Aorta (tissue), 5 donors: ENCODE results near the gene POLE4. TPM values are rescaled to one million over a fixed set of nuclear protein-coding genes. Genes with fewer than 3 reads are reported as not detected.

Experiments used
- ATAC-seq: fragments of 200-7000 bp; cut with Tn5 transposase; one replicate; pipeline ENCODE4 v1.9.1; 2022; ENCODE audit warnings: moderate library complexity; ENCODE audit not compliant: low FRiP score
- DNase-seq, 2 donors: peaks; one replicate each; pipeline ENCODE4 v3.0.0-alpha.2; 2020
- H3K27ac ChIP-seq, 2 donors: one replicate each; pipeline ENCODE4 v1.5.1; 2013; ENCODE audit warnings: low read length in 2 of 2, mild to moderate bottlenecking in 2 of 2, moderate library complexity in 2 of 2, control low read depth in 1 of 2, inconsistent platforms in 1 of 2, low read depth in 1 of 2
- H3K27me3 ChIP-seq, 2 donors: one replicate each; pipeline ENCODE4 v1.6.1; 2013; ENCODE audit warnings: control low read depth in 1 of 2, low read length in 1 of 2, mild to moderate bottlenecking in 1 of 2, moderate library complexity in 1 of 2; ENCODE audit not compliant: insufficient read depth in 2 of 2, control insufficient read depth in 1 of 2
- H3K36me3 ChIP-seq, 2 donors: one replicate each; pipeline ENCODE4 v1.6.1; 2013; ENCODE audit warnings: control low read depth in 1 of 2, low read length in 1 of 2, mild to moderate bottlenecking in 1 of 2; ENCODE audit not compliant: insufficient read depth in 2 of 2, control insufficient read depth in 1 of 2
- H3K4me1 ChIP-seq, 2 donors: one replicate each; pipeline ENCODE4 v1.6.1; 2013; ENCODE audit warnings: low read length in 2 of 2, control low read depth in 1 of 2, mild to moderate bottlenecking in 1 of 2, moderate library complexity in 1 of 2; ENCODE audit not compliant: insufficient read depth in 2 of 2, control insufficient read depth in 1 of 2
- H3K4me3 ChIP-seq, 2 donors: one replicate each; pipeline ENCODE4 v1.5.1; 2013; ENCODE audit warnings: low read length in 2 of 2, control low read depth in 1 of 2, mild to moderate bottlenecking in 1 of 2
- H3K9me3 ChIP-seq: one replicate; pipeline ENCODE4 v1.6.1; 2013; ENCODE audit warnings: mild to moderate bottlenecking, low read length; ENCODE audit not compliant: control insufficient read depth
- WGBS, 2 donors: extraction: QIAGEN DNeasy Blood & Tissue Kit; methylation state at CpG; one replicate each; pipeline ENCODE4 v1.1.7; 2013; 5-methylcytosine and 5-hydroxymethylcytosine counted together
- intact Hi-C, 2 donors: fragments of 100-400 bp; cut with DNase I; formaldehyde crosslinking; loops; one replicate each; pipeline versions ENCODE4 v1.14.2 to v1.15.0; 2022
- long read RNA-seq, 2 donors: library from polyadenylated mRNA; unstranded; transcript quantifications; one replicate each; pipeline ENCODE4 v2.0.0, GENCODE V29; 2020 to 2021
- polyA plus RNA-seq, 2 donors: library from polyadenylated mRNA; stranded (reverse); fragments of 200-250 nt; gene quantifications; one replicate each; pipeline ENCODE4 v1.2.3, GENCODE V29; 2013
- total RNA-seq, 2 donors: library from RNA; stranded (reverse); fragmentation: NEBNext Ultra II Directional; extraction: Animal tissue kit (Norgen Biotek cat#: 25700); gene quantifications; one replicate each; pipeline ENCODE4 v1.2.1, GENCODE V29; 2021
- donor health status: healthy with polysubstance abuse.
- donor health status: Bipolar disorder and iron deficiency.
- donor health status: DM: no; HTN: no; CAD: no.
- donor health status: DM: no; HTN: no; CAD: no.
- donor health status: DM: yes; HTN: yes; CAD: no.

The POLE4 gene
- total RNA-seq (10 to 100 TPM; 57.3 to 59.3 TPM), polyA plus RNA-seq (100 to 1,000 TPM in 1 of 2 donors, 10 to 100 TPM in 1; 55.9 to 146 TPM)
- long read RNA-seq, donor 1, transcript POLE4-205 (4 exons, 1,248 nt) = major isoform, 6 of 9 reads
- long read RNA-seq, donor 1, partial matches to known transcripts = 1 of 9 reads
- long read RNA-seq, donor 1, other reads (novel, unspliced or antisense) = 2 of 9 reads
- long read RNA-seq, donor 2, transcript POLE4-205 (4 exons, 1,248 nt) = major isoform, 12 of 14 reads
- long read RNA-seq, donor 2, partial matches to known transcripts = 1 of 14 reads
- long read RNA-seq, donor 2, other reads (novel, unspliced or antisense) = 1 of 14 reads

- Histone ChIP-seq H3K27me3 (no peaks in the 10 kb centered on the region), H3K4me1 (no peaks in the 10 kb centered on the region), H3K4me3 (peak within 1 kb of the TSS; percentile 38 to 64), H3K9me3 (no peaks in the 10 kb centered on the region), H3K27ac (peak within 1 kb of the TSS in 1 of 2 donors; percentile 81), H3K36me3 (no peaks in the 10 kb centered on the region)
- DNase-seq = peak; percentile 96 to 99
- 0 to 1% methylated on average over 73 to 81 of the region's 81 CpGs for WGBS, 2 donors
- ATAC-seq = peak; percentile 99
- intact Hi-C loops = no loop called here
These were observed at the start of gene POLE4 for GRCh38 chr2:74958274-74959105. POLE4 (plus strand) TSS chr2:74958643; CDS start chr2:74958680, 37 bp downstream.

DNA sequence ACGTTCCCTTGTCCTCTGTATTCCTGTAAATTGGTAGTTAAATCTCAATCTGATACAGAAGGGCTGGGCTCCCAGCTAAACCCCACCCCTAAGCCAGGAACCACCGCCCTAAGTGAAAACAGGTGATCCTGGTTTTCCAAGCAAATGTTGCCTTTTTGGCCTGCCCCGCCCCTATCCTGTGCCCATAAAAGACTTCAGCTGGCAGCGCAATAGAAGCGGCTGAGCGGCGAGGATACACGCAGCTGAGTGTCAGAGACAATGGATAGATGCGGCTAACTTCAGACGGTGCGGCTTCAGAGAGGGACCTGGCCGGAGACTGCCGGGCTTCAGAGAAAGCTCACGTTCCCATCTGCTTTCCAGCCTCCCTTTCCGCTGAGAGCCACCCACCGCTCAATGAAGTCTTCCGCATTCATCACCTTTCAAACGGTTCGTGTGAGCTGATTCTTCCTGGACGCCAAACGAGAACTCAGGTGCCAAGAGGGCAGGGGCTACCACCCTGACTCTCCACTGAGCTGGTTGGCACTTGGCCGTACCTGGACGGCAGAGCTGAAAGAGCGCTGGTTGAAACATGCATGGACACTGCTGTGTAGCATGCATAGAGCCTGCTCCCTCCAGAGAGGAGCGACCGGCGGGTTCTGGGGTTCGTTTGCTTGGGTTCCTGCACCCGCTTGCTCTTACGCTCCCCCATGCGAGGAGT, 49.5 kb upstream of the POLE4 start:
- Histone ChIP-seq H3K27me3 (no peaks in the 10 kb centered on the region), H3K27ac (no peak overlapping the region), H3K36me3 (no peaks in the 10 kb centered on the region), H3K9me3 (no peaks in the 10 kb centered on the region), H3K4me3 (no peak overlapping the region), H3K4me1 (no peaks in the 10 kb centered on the region)
- intact Hi-C loops = no loop called here
- no peak for ATAC-seq
- DNase-seq = no peak
- 23 to 34% methylated on average over 31 of the region's 31 CpGs for WGBS, 2 donors

GRCh38 chr2:74910245-74910644, 48.2 kb upstream of the POLE4 start:
- Histone ChIP-seq H3K9me3 (no peaks in the 10 kb centered on the region), H3K27ac (no peak overlapping the region), H3K4me3 (no peak overlapping the region), H3K36me3 (no peaks in the 10 kb centered on the region), H3K27me3 (no peaks in the 10 kb centered on the region), H3K4me1 (no peaks in the 10 kb centered on the region)
- intact Hi-C loops = loop anchor here in 1 of 2 donors (10.0 kb wide), 1 partner anchor 495 kb away; no protein-coding TSS in a partner anchor
- ATAC-seq (no peak), DNase-seq (no peak)
- WGBS, 2 donors = 88 to 90% methylated on average over 1 of the region's 1 CpG

DNA sequence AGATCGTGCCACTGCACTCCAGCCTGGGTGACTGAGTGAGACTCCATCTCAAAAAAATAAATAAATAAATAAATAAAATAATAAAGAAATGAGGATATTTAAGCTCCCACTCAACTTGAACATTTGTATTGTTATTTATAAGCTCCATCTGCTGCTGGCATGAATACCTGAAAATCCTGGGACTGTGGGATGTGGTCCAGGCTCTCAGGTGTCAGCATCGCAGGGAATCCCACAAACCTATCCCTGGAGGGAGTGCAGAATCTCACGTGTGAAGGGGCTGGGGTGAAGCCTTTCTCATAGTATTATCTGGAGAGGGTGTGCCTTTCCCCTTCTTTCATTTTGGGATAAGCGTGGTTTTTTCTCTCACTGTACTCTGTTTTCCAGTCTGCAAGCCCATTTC, 47.4 kb upstream of the POLE4 start:
- Histone ChIP-seq H3K4me1 (no peaks in the 10 kb centered on the region), H3K27me3 (no peaks in the 10 kb centered on the region), H3K36me3 (no peaks in the 10 kb centered on the region), H3K27ac (no peak overlapping the region), H3K9me3 (no peaks in the 10 kb centered on the region), H3K4me3 (no peak overlapping the region)
- no peak for DNase-seq
- intact Hi-C loops = loop anchor here in 1 of 2 donors (10.0 kb wide), 1 partner anchor 494 kb away; no protein-coding TSS in a partner anchor
- ATAC-seq = no peak
- 67 to 75% methylated on average over 4 of the region's 4 CpGs for WGBS, 2 donors

- H3K27ac ChIP-seq = no peak overlapping the region
- intact Hi-C loops = loop anchor here in 1 of 2 donors (10.0 kb wide), 1 partner anchor 489 kb away; no protein-coding TSS in a partner anchor
- no peaks in the 10 kb centered on the region for H3K27me3 ChIP-seq
- DNase-seq (no peak), ATAC-seq (no peak)
- no peak overlapping the region for H3K4me3 ChIP-seq
- 73 to 76% methylated on average over 4 of the region's 4 CpGs for WGBS, 2 donors
- no peaks in the 10 kb centered on the region for H3K9me3 ChIP-seq
- H3K4me1 ChIP-seq = no peaks in the 10 kb centered on the region
- no peaks in the 10 kb centered on the region for H3K36me3 ChIP-seq
These were observed 42.7 kb upstream of the POLE4 start for GRCh38 chr2:74915743-74916142.

- WGBS, 2 donors = 68 to 70% methylated on average over 2 of the region's 2 CpGs
- no peaks in the 10 kb centered on the region for H3K4me1 ChIP-seq
- no peaks in the 10 kb centered on the region for H3K9me3 ChIP-seq
- ATAC-seq (no peak), DNase-seq (no peak)
- no peak overlapping the region for H3K27ac ChIP-seq
- no peaks in the 10 kb centered on the region for H3K36me3 ChIP-seq
- no peaks in the 10 kb centered on the region for H3K27me3 ChIP-seq
- intact Hi-C loops = loop anchor here in 1 of 2 donors (10.0 kb wide), 1 partner anchor 488 kb away; no protein-coding TSS in a partner anchor
- H3K4me3 ChIP-seq = no peak overlapping the region
These were observed 42.0 kb upstream of the POLE4 start for GRCh38 chr2:74916394-74916793.

DNA sequence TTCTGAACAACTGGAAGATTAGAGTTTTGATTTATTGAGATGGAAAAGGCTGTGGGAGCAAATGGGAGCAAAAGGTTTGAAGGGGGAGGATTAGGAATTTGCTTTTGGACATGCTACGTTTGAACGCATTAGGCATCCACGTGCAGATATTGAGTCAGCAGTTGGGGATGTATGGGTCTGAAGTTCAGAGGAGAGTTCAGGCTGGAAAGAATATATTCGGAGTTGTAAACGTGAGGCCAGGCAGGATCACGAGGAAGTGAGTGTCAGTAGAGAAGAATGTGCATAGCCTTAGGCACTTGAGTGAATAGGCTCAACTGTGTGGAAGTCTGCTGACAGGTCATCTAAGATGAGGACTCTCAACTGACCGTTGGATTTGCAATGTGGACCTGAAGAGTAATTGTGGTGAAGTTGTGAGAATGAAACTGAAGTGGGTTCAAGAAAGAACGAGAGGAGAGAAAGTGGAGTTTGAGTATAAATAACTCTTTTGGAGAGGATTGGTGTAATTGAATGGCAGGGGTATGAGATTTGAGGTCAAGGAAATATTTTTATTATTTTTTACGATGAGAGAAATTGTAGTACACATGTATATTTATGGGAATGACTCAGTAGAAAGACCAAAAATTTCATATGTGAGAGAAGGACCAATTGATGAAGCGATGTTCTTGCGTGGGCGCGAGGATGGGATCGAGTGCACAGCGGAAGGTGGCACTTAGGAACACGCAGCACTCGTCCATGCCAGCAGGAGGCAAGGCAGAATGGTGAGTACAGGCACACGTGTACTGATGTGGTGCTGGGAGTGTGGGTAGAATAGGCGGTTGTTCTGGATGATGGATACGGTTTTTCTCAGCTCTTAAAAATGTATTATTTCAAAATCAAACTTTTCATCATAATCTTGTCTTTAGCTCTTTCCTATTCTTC, 40.5 kb upstream of the POLE4 start:
- Histone ChIP-seq H3K4me1 (no peaks in the 10 kb centered on the region), H3K4me3 (no peak overlapping the region), H3K27me3 (no peaks in the 10 kb centered on the region), H3K27ac (no peak overlapping the region), H3K36me3 (no peaks in the 10 kb centered on the region), H3K9me3 (no peaks in the 10 kb centered on the region)
- ATAC-seq = no peak
- intact Hi-C loops = loop anchor here (2.0 to 10.0 kb wide), 2 partner anchors 487 kb away; no protein-coding TSS in a partner anchor
- WGBS, 2 donors = 69 to 72% methylated on average over 20 of the region's 20 CpGs
- no peak for DNase-seq
